GM12875 (cell line): Measurements from ENCODE around the gene RHOH.

Experiments used
- H3K4me3 ChIP-seq: one replicate; pipeline ENCODE4 v1.5.1; 2011; ENCODE audit warnings: low read depth, low read length, control low read depth
- TF ChIP-seq, protein P1 (sequence below): IDR thresholded peaks from 2 replicates; pipeline ENCODE4 v1.5.1; 2011; ENCODE audit warnings: low read depth, mild to moderate bottlenecking, control low read depth, inconsistent platforms, low read length, moderate library complexity, borderline replicate concordance; ENCODE audit not compliant: insufficient read depth

RHOH gene

DNA sequence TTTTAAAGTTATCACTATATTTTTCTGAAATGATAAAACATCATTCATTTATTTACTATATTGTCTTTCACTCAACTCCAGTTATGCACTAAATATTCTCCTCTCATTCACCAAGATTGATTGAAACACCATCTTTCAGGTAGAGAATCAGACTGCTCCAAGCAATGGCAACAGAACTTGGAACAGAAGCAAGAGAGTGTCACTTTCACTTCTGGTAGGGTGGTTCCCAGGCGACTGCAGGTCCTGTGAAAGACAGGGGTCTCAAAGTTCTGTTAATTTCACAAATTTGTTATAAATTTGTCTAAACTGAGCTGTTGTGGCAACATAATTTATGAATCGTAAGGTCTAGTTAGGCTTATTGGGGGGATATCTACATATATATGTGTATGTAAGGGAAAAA lies 47.8 kb downstream of the RHOH start:
- TF ChIP-seq, protein P1, sequence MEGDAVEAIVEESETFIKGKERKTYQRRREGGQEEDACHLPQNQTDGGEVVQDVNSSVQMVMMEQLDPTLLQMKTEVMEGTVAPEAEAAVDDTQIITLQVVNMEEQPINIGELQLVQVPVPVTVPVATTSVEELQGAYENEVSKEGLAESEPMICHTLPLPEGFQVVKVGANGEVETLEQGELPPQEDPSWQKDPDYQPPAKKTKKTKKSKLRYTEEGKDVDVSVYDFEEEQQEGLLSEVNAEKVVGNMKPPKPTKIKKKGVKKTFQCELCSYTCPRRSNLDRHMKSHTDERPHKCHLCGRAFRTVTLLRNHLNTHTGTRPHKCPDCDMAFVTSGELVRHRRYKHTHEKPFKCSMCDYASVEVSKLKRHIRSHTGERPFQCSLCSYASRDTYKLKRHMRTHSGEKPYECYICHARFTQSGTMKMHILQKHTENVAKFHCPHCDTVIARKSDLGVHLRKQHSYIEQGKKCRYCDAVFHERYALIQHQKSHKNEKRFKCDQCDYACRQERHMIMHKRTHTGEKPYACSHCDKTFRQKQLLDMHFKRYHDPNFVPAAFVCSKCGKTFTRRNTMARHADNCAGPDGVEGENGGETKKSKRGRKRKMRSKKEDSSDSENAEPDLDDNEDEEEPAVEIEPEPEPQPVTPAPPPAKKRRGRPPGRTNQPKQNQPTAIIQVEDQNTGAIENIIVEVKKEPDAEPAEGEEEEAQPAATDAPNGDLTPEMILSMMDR = no peak
- H3K4me3 ChIP-seq = no peak overlapping the region

DNA sequence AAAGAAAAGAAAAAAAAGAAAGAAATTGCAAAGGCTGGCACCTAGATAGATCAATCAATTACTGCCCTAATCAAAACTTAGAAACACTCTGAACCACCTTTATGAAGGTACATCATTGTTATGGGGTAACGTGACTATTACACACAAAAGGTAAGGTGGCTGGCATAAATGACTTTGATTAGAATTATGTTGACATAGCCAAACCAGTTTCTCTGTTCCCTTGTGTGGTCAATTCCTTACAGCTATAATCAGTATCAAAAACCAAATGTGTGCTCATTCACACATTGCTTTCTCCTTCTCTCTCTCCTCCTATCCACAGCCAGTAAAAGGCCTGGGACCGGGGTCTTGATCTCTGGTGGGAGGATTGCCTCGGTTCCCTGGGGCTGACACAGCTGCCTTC lies 48.7 kb downstream of the RHOH start:
- TF ChIP-seq, protein P1 = no peak
- no peak overlapping the region for H3K4me3 ChIP-seq

DNA sequence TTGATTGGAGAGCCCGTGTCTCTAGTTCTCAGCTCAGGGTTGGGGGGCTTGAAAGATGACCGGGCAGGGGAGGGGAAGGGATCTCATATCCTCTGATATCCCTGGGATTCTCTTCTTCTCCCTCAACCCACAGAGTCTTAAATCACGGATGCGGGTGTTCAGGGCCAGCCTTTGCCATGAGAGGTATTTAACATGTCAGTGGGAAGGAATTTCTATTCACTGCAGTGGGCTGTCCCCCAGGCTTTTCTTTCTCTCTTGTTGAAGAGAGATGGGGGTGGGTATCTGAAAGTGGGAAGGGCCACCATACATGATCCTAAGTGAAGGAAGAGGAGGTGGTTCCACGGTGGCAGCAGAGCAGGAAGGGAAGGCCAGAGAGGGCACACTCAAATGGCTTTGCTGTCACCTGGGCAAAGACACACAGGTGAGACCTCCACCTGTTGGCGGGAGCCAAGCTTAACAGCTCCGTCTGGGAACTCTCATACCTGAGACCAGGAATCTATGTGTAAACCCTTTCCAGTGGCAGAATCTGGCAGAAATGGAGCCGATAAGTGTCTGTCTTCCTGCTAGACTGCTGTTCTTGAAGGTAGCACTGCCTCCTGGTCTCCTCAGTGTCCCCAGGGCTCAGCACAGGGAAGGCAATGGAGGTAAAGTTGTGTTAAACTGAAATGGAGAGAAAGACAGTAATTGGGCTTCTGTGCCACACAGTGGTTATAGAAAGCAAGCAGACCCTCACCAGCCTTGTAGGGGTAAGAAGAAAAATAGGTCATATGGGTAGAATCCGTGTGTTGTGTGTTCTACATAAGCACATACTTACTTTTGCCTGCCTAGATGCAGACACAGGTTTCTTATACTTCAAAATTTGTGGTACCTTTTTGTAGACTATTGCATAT lies 49.4 kb downstream of the RHOH start:
- TF ChIP-seq, protein P1 = no peak
- no peak overlapping the region for H3K4me3 ChIP-seq

DNA sequence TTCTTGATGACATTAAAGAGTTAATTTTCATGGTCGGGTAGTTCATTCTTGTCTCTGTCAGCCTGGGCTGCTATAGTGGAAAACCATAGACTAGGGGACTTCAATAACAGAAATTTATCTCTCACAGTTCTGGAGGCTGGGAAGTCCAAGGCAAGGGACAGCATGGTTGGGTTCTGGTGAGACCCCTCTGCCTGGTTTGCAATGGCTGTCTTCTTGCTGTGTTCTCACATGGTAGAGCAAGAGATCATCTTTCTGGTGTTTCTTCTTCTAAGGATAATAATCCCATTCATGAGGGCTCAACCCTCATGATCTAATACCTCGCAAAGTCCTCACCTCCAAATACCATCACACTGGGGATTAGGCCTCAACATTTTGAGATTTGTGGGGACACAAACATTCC lies 50.1 kb downstream of the RHOH start:
- TF ChIP-seq, protein P1 = no peak
- H3K4me3 ChIP-seq = no peak overlapping the region

DNA sequence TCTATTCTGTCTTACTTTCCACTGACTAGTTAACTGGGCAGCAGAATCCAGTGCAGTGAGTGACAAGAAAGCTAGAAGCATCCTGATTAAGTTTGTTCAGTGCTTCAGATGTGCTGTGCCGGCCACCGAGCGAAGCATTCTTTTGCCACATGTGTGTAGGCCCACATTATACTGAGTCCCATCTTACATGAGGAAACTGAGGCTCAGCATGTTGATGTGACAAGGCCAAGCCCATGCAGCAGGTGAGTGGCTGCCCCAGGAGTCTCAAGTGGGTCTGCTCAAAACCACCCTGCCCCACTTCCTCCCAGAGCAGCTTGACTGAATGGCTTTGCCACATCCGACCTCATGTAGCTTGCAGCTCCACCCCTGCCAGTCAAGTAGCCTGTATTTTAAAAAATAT lies 50.5 kb downstream of the RHOH start:
- TF ChIP-seq, protein P1 = no peak
- H3K4me3 ChIP-seq = no peak overlapping the region

DNA sequence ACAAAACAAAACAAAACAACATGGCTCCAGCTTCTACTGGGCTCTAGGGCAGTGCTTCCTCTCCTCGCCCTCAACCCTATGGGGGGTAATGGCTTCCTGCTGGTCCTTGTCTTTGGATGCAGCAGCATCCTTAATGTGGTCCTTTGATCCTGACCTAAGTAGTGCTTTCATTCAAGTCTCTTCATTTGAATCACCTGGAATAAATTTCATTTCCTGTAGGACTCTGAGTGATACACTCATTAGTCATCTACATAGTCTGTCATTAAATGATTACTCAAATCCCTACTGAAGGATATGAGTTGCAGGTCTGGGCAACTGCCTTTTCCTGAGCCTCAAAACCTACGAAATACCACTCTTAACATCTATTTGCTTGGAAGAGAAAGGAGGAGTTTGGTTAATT lies 54.5 kb downstream of the RHOH start:
- TF ChIP-seq, protein P1 = no peak
- H3K4me3 ChIP-seq = no peak overlapping the region

DNA sequence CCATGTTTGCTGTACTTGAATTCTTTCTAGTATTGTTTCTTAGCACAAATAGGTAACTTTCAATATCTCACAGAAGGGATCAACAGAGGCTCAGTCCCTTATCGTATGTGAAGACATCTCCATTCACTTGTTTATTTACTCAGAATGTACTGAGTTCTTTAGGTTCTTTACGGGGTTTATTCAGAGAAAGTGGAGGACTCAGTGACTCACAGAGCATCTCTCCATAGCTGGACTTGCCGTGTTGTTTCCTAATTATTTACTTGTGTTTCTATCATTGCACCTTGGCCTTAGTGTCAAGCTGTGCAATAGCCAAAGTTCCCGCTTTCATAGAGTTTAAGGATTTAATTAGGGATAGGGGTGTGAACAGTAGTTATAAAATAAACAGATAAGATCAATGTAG lies 57.1 kb downstream of the RHOH start:
- TF ChIP-seq, protein P1 = no peak
- H3K4me3 ChIP-seq = no peak overlapping the region
